Trophoblast cell (in vitro differentiated cells and primary cell): Measurements from ENCODE around the gene SRP9.

Source experiments
- DNase-seq, 2 donors: peaks; one replicate each; pipeline ENCODE4 v3.0.0-alpha.2; 2016
- H2AFZ ChIP-seq: 2 replicates; pipeline ENCODE4 v1.6.1; 2013; ENCODE audit warnings: low read length, moderate library complexity, mild to moderate bottlenecking; ENCODE audit not compliant: insufficient read depth, poor library complexity
- H2AK5ac ChIP-seq: 2 replicates; pipeline ENCODE4 v1.6.1; 2013; ENCODE audit warnings: mild to moderate bottlenecking, low read length
- H2BK120ac ChIP-seq: 2 replicates; pipeline ENCODE4 v1.6.1; 2013; ENCODE audit warnings: low read length, mild to moderate bottlenecking, moderate library complexity; ENCODE audit not compliant: insufficient read depth, poor library complexity
- H2BK12ac ChIP-seq: 2 replicates; pipeline ENCODE4 v1.6.1; 2013; ENCODE audit warnings: mild to moderate bottlenecking, low read length, moderate library complexity
- H2BK5ac ChIP-seq: 2 replicates; pipeline ENCODE4 v1.6.1; 2013; ENCODE audit warnings: low read length, low read depth, moderate library complexity, mild to moderate bottlenecking; ENCODE audit not compliant: poor library complexity
- H3K14ac ChIP-seq: 2 replicates; pipeline ENCODE4 v1.6.1; 2013; ENCODE audit warnings: mild to moderate bottlenecking, low read length
- H3K18ac ChIP-seq: 2 replicates; pipeline ENCODE4 v1.6.1; 2013; ENCODE audit warnings: mild to moderate bottlenecking, low read length
- H3K23ac ChIP-seq: 2 replicates; pipeline ENCODE4 v1.6.1; 2013; ENCODE audit warnings: low read length
- H3K27ac ChIP-seq: 2 replicates; pipeline ENCODE4 v1.5.1; 2013; ENCODE audit warnings: low read depth, mild to moderate bottlenecking, inconsistent platforms, low read length, moderate library complexity
- H3K27me3 ChIP-seq: 2 replicates; pipeline ENCODE4 v1.6.1; 2013; ENCODE audit warnings: inconsistent platforms, mild to moderate bottlenecking, low read length, moderate library complexity; ENCODE audit not compliant: insufficient read depth
- H3K36me3 ChIP-seq, 2 experiments: 1 replicate in 1 of 2; 2 replicates in 1 of 2; pipeline ENCODE4 v1.6.1; 2013; ENCODE audit warnings: low read length in 2 of 2, mild to moderate bottlenecking in 2 of 2, moderate library complexity in 1 of 2; ENCODE audit not compliant: insufficient read depth in 2 of 2, control insufficient read depth in 1 of 2
- H3K4ac ChIP-seq: 2 replicates; pipeline ENCODE4 v1.6.1; 2013; ENCODE audit warnings: low read depth, mild to moderate bottlenecking, low read length, moderate library complexity
- H3K4me1 ChIP-seq, 2 experiments: 1 replicate in 1 of 2; 2 replicates in 1 of 2; pipeline ENCODE4 v1.6.1; 2013; ENCODE audit warnings: low read length in 2 of 2, mild to moderate bottlenecking in 2 of 2, moderate library complexity in 1 of 2; ENCODE audit not compliant: insufficient read depth in 2 of 2, control insufficient read depth in 1 of 2
- H3K4me2 ChIP-seq: 2 replicates; pipeline ENCODE4 v1.6.1; 2013; ENCODE audit warnings: inconsistent platforms, mild to moderate bottlenecking, low read length, moderate library complexity
- H3K4me3 ChIP-seq: 2 replicates; pipeline ENCODE4 v1.5.1; 2013; ENCODE audit warnings: mild to moderate bottlenecking, low read depth, low read length, inconsistent platforms
- H3K79me1 ChIP-seq: one replicate; pipeline ENCODE4 v1.6.1; 2013; ENCODE audit warnings: low read length
- H3K79me2 ChIP-seq: 2 replicates; pipeline ENCODE4 v1.6.1; 2013; ENCODE audit warnings: low read length, mild to moderate bottlenecking; ENCODE audit not compliant: control insufficient read depth, insufficient read depth, poor library complexity
- H3K9ac ChIP-seq: 2 replicates; pipeline ENCODE4 v1.6.1; 2013; ENCODE audit warnings: mild to moderate bottlenecking, low read length
- H3K9me3 ChIP-seq: 2 replicates; pipeline ENCODE4 v1.6.1; 2013; ENCODE audit warnings: low read depth, mild to moderate bottlenecking, control low read depth, inconsistent platforms, low read length; ENCODE audit not compliant: insufficient read depth
- H4K12ac ChIP-seq: 2 replicates; pipeline ENCODE4 v1.6.1; 2013; ENCODE audit warnings: low read depth, mild to moderate bottlenecking, low read length, moderate library complexity
- H4K8ac ChIP-seq: 2 replicates; pipeline ENCODE4 v1.6.1; 2013; ENCODE audit warnings: low read depth, mild to moderate bottlenecking, low read length, moderate library complexity
- H4K91ac ChIP-seq: one replicate; pipeline ENCODE4 v1.6.1; 2013; ENCODE audit warnings: low read depth, mild to moderate bottlenecking, low read length, moderate library complexity
- WGBS: extraction: QIAGEN DNeasy Blood & Tissue Kit; methylation state at CpG from one replicate; pipeline ENCODE4 v1.1.7; 2013; ENCODE audit warnings: missing lambda C conversion rate; ENCODE audit not compliant: insufficient read length, insufficient coverage; ENCODE audit errors: extremely low coverage; 5-methylcytosine and 5-hydroxymethylcytosine counted together

SRP9 gene

DNA sequence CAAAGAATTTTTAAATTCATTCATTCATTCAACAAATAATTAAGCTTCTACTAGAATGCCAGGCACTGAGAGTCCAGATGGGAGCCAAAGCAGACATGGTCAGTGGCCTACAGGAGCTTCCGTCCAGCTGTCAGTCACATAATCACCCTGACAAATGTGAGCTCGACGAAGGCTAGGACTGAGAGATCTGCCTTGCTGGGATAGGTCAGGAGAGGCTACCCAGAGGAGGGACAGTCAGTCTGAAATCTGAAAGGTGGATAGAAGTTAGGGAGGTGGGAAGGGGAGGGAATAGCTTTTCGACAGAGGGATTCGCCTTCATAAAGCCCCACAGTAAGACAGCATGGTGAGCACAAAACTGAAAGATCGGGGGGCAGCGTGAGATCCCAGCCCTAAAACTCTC lies 40.6 kb downstream of the SRP9 start:
- H3K18ac ChIP-seq: no peak overlapping the region
- H2AK5ac ChIP-seq: no peak overlapping the region
- DNase-seq: no peak
- H3K4ac ChIP-seq: no peak overlapping the region
- H3K4me2 ChIP-seq: no peak overlapping the region
- no CpG with 5 or more reads among the region's 7 CpGs for WGBS
- no peak overlapping the region for H3K14ac ChIP-seq
- H4K8ac ChIP-seq: no peak overlapping the region
- no peak overlapping the region for H3K9ac ChIP-seq
- H3K36me3 ChIP-seq: peaks cover 0 to 3% of the 10 kb centered on the region in 2 experiments
- peaks cover 1% of the 10 kb centered on the region for H3K9me3 ChIP-seq
- no peaks in the 10 kb centered on the region for H3K27me3 ChIP-seq
- H3K4me3 ChIP-seq: no peak overlapping the region
- no peak overlapping the region for H4K91ac ChIP-seq
- no peak overlapping the region for H4K12ac ChIP-seq
- peaks cover 2% of the 10 kb centered on the region for H3K79me2 ChIP-seq
- no peak overlapping the region for H2AFZ ChIP-seq
- peaks cover 11 to 14% of the 10 kb centered on the region in 2 experiments for H3K4me1 ChIP-seq
- H3K79me1 ChIP-seq: peaks cover 3% of the 10 kb centered on the region
- H2BK5ac ChIP-seq: no peak overlapping the region
- H2BK12ac ChIP-seq: no peak overlapping the region
- no peak overlapping the region for H3K23ac ChIP-seq
- no peak overlapping the region for H2BK120ac ChIP-seq
- H3K27ac ChIP-seq: no peak overlapping the region

DNA sequence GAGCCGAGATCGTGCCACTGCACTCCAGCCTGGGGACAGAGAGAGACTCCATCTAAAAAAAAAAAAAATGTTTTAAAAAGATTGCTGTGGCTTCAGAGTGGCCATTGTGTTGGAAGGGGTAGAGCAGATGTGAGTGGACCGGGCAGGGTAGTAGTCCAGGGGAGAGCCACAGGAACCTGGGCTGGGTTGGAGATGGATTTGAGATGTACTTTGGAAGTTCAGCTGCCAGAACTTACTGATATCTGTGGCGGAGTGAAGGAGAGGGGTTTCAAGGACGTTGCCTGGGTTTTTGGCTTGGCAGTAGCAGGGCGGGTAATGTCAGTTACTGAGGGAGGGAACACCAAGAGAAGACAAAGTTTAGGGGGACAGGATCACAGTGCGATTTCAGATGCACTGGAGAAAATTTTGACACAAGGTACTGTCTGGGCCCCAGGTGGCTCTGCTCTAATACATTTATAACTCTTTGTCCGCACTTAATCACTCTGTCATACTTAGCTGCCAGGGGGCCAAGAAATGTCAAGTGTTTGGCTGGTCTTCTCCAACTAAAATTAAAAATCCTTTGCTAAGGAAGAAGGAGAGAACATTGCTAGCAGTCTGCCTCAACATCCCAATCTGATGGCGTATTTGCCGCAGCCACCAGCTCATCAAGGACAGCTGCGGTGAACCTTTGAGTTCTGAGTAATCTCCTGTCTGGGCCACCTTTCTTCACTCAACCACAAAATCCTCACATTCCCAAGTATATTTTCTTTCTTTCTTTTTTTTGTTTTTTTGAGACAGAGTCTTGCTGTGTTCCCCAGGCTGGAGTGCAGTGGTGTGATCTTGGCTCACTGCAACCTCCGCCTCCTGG lies 41.9 kb downstream of the SRP9 start:
- Histone ChIP-seq H3K79me2 (peaks cover 2% of the 10 kb centered on the region), H3K14ac (no peak overlapping the region), H3K27me3 (no peaks in the 10 kb centered on the region), H3K4me3 (no peak overlapping the region), H2BK120ac (no peak overlapping the region), H3K36me3 (peaks cover 0 to 3% of the 10 kb centered on the region in 2 experiments), H3K4me2 (no peak overlapping the region), H3K9ac (no peak overlapping the region), H3K4ac (no peak overlapping the region), H4K91ac (no peak overlapping the region), H3K9me3 (peaks cover 1% of the 10 kb centered on the region), H4K12ac (no peak overlapping the region), H3K27ac (no peak overlapping the region), H2BK5ac (no peak overlapping the region), H3K4me1 (peaks cover 9 to 11% of the 10 kb centered on the region in 2 experiments), H2AK5ac (no peak overlapping the region), H2BK12ac (no peak overlapping the region), H4K8ac (no peak overlapping the region), H3K79me1 (peaks cover 3% of the 10 kb centered on the region), H2AFZ (no peak overlapping the region), H3K23ac (no peak overlapping the region), H3K18ac (no peak overlapping the region)
- DNase-seq: no peak
- WGBS: no CpG with 5 or more reads among the region's 12 CpGs

GRCh38 chr1:225820522-225821120 lies 43.0 kb downstream of the SRP9 start:
- peaks cover 1% of the 10 kb centered on the region for H3K9me3 ChIP-seq
- no peak overlapping the region for H3K14ac ChIP-seq
- H3K18ac ChIP-seq: no peak overlapping the region
- H4K12ac ChIP-seq: no peak overlapping the region
- no peak overlapping the region for H3K4ac ChIP-seq
- H3K27me3 ChIP-seq: no peaks in the 10 kb centered on the region
- H2BK120ac ChIP-seq: no peak overlapping the region
- no peak overlapping the region for H2AK5ac ChIP-seq
- no peak overlapping the region for H3K4me3 ChIP-seq
- no peak for DNase-seq
- peaks cover 9 to 11% of the 10 kb centered on the region in 2 experiments for H3K4me1 ChIP-seq
- peaks cover 3% of the 10 kb centered on the region for H3K79me1 ChIP-seq
- H3K9ac ChIP-seq: no peak overlapping the region
- H3K4me2 ChIP-seq: no peak overlapping the region
- H2BK5ac ChIP-seq: no peak overlapping the region
- peaks cover 0 to 3% of the 10 kb centered on the region in 2 experiments for H3K36me3 ChIP-seq
- no peak overlapping the region for H2AFZ ChIP-seq
- WGBS: 100% methylated on average over 1 of the region's 5 CpGs
- no peak overlapping the region for H3K23ac ChIP-seq
- peaks cover 2% of the 10 kb centered on the region for H3K79me2 ChIP-seq
- no peak overlapping the region for H4K91ac ChIP-seq
- no peak overlapping the region for H4K8ac ChIP-seq
- H2BK12ac ChIP-seq: no peak overlapping the region
- H3K27ac ChIP-seq: no peak overlapping the region

- Histone ChIP-seq H4K12ac (no peak overlapping the region), H3K79me1 (no peaks in the 10 kb centered on the region), H4K91ac (no peak overlapping the region), H3K18ac (no peak overlapping the region), H3K4me3 (no peak overlapping the region), H2BK12ac (no peak overlapping the region), H3K27me3 (no peaks in the 10 kb centered on the region), H3K14ac (no peak overlapping the region), H3K4ac (no peak overlapping the region), H2AFZ (no peak overlapping the region), H3K4me1 (peaks cover 1 to 2% of the 10 kb centered on the region in 2 experiments), H3K79me2 (no peaks in the 10 kb centered on the region), H3K23ac (no peak overlapping the region), H3K36me3 (peaks cover 0 to 3% of the 10 kb centered on the region in 2 experiments), H3K4me2 (no peak overlapping the region), H3K27ac (no peak overlapping the region), H4K8ac (no peak overlapping the region), H2BK120ac (no peak overlapping the region), H3K9ac (no peak overlapping the region), H2AK5ac (no peak overlapping the region), H3K9me3 (peaks cover 1% of the 10 kb centered on the region), H2BK5ac (no peak overlapping the region)
- no peak for DNase-seq
- no CpG with 5 or more reads among the region's 12 CpGs for WGBS
Measured at GRCh38 chr1:225822655-225823403, 45.2 kb downstream of the SRP9 start.
